Measurements from ENCODE around the gene SLC7A1. TPM values are rescaled to one million over a fixed set of nuclear protein-coding genes. Genes with fewer than 3 reads are reported as not detected.
A peak's percentile ranks its signal among the peaks of the same experiment; 100 is the strongest.
"Not testable (repeated sequence)": the region's sequence is repeated elsewhere in the genome, so short reads cannot be mapped to it uniquely, and the experiment has no call there.

Gene SLC7A1
- polyA plus RNA-seq = 5.7 TPM

- Mint-ChIP-seq H3K36me3 (no peaks in the 10 kb centered on the region), H3K4me3 (peak within 1 kb of the TSS; percentile 89 to 98 (median 98)), H3K27me3 (no peaks in the 10 kb centered on the region), H3K9me3 (no peaks in the 10 kb centered on the region), H3K27ac (peak within 1 kb of the TSS; percentile 88 to 96 (median 89)), H3K4me1 (peaks cover 15 to 29% (median 28%) of the 10 kb centered on the region in 3 donors)
These were observed at the start of gene SLC7A1 for GRCh38 chr13:29595380-29596063. SLC7A1 (minus strand) TSS chr13:29595688; CDS start chr13:29536188, 59,500 bp downstream.

GRCh38 chr13:29640665-29641064 is 45.2 kb upstream of the SLC7A1 start:
- H3K9me3 Mint-ChIP-seq = no peaks in the 10 kb centered on the region
- H3K27me3 Mint-ChIP-seq = peaks cover 9% of the 10 kb centered on the region
- H3K27ac Mint-ChIP-seq = no peak overlapping the region
- no peak overlapping the region for H3K4me3 Mint-ChIP-seq
- no peaks in the 10 kb centered on the region for H3K36me3 Mint-ChIP-seq
- H3K4me1 Mint-ChIP-seq = no peaks in the 10 kb centered on the region

GRCh38 chr13:29636831-29637230 is 41.3 kb upstream of the SLC7A1 start:
- H3K27ac Mint-ChIP-seq, H3K4me3 Mint-ChIP-seq, H3K36me3 Mint-ChIP-seq, H3K9me3 Mint-ChIP-seq, H3K4me1 Mint-ChIP-seq: not testable (repeated sequence)
- H3K27me3 Mint-ChIP-seq = peaks cover 24% of the 10 kb centered on the region

DNA sequence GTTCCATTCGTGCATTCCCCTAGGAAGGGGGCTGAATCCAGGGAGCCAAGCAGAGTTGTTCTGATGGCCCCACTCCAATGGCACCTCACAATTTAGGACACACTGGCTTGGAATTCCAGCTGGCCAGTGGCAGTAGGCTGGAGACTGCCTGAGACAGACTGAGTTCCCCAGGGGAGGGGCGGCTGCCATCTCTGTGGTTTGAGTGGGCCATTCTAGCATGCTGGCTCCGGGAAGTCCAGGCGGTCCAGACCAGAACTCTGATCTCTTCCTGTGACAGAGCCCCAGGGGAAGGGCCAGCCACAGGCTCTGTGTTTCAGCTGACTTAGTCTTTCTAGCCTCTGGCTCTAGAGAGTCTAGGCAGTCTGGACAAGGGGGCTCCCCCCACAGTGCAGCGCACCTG is 29.5 kb upstream of the SLC7A1 start:
- Mint-ChIP-seq H3K36me3 (peaks cover 2% of the 10 kb centered on the region), H3K27me3 (peaks cover 1% of the 10 kb centered on the region), H3K4me3 (no peak overlapping the region), H3K4me1 (peaks cover 2 to 12% (median 2%) of the 10 kb centered on the region in 3 donors), H3K27ac (no peak overlapping the region), H3K9me3 (peaks cover 0 to 1% (median 0%) of the 10 kb centered on the region in 3 donors)

GRCh38 chr13:29621841-29622240 is 26.4 kb upstream of the SLC7A1 start:
- Mint-ChIP-seq H3K27ac (no peak overlapping the region), H3K36me3 (peaks cover 2% of the 10 kb centered on the region), H3K4me3 (no peak overlapping the region), H3K9me3 (peaks cover 0 to 9% (median 5%) of the 10 kb centered on the region in 3 donors), H3K4me1 (no peaks in the 10 kb centered on the region), H3K27me3 (no peaks in the 10 kb centered on the region)

- Mint-ChIP-seq H3K27ac (no peak overlapping the region), H3K4me3 (no peak overlapping the region), H3K9me3 (peaks cover 0 to 9% (median 5%) of the 10 kb centered on the region in 3 donors), H3K36me3 (peaks cover 2% of the 10 kb centered on the region), H3K27me3 (no peaks in the 10 kb centered on the region), H3K4me1 (no peaks in the 10 kb centered on the region)
These were observed 25.7 kb upstream of the SLC7A1 start for GRCh38 chr13:29621051-29621800.

- Mint-ChIP-seq H3K36me3 (peaks cover 2% of the 10 kb centered on the region), H3K27me3 (peaks cover 5% of the 10 kb centered on the region), H3K4me1 (no peaks in the 10 kb centered on the region), H3K27ac (no peak overlapping the region), H3K4me3 (no peak overlapping the region), H3K9me3 (peaks cover 0 to 14% (median 11%) of the 10 kb centered on the region in 3 donors)
These were observed 24.5 kb upstream of the SLC7A1 start for GRCh38 chr13:29619995-29620394.

DNA sequence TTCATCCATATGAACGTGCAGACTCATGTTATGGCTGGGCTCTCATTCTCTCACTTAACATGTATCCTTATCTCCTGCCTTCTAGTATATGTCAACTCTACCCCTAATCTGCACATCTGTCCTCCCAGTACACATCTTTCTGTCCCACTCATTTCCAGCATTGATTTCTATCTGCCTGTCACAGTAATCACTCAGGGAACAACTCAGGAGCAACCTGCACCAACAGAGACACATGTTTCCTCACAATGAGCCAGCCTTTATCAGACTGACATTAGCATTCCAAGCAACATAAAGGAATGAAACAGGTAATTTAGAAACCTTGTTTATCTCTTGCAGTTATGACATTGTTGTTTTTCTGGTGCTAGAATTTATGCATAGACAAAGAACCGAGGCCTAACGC is 17.6 kb upstream of the SLC7A1 start:
- no peaks in the 10 kb centered on the region for H3K4me1 Mint-ChIP-seq
- H3K9me3 Mint-ChIP-seq = peaks cover 0 to 15% (median 13%) of the 10 kb centered on the region in 3 donors
- no peaks in the 10 kb centered on the region for H3K36me3 Mint-ChIP-seq
- H3K4me3 Mint-ChIP-seq = no peak overlapping the region
- peaks cover 20% of the 10 kb centered on the region for H3K27me3 Mint-ChIP-seq
- no peak overlapping the region for H3K27ac Mint-ChIP-seq

DNA sequence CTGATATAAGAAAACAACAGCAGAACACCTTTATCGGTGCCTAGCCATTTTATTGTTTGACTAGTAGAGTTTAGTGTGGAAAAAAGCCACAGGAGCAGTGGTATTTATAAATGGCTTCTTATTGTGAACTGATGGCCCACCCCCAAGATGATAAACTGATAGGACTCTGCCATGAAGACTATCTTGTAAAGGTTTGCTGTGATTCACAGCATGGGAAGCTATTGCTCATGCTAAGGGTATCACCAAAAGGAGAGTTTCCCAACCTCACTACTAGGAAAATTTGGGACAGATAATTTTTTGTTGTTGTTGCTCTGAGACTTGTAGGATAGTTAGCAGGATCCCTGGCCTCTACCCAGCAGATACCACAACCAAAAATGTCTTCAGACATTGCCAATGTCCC is 12.0 kb upstream of the SLC7A1 start:
- Mint-ChIP-seq H3K27me3 (peaks cover 17% of the 10 kb centered on the region), H3K4me1 (no peaks in the 10 kb centered on the region), H3K36me3 (no peaks in the 10 kb centered on the region), H3K27ac (no peak overlapping the region), H3K4me3 (no peak overlapping the region), H3K9me3 (no peaks in the 10 kb centered on the region)

- no peak overlapping the region for H3K27ac Mint-ChIP-seq
These were observed 10.5 kb upstream of the SLC7A1 start for GRCh38 chr13:29605860-29606526.

DNA sequence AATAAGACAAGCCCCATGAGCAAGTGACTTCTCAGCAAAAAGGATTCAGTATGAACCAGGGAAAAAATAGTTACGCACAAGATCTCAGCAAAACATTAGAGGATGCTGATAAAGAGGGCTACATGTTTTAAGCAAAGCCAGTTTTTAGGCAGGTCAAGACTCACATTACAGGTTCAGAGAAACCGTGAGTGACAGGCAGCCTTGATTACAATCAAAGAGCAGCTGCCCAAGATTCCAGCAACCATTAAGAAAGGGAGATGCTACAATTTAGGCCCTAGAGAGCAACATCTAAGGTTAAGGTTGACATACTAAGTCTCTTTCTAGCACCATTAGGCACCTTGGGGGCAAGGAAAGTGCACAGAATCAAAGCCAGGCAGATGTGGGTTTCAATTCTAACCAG is 2.8 kb upstream of the SLC7A1 start:
- Mint-ChIP-seq H3K27me3 (peaks cover 4% of the 10 kb centered on the region), H3K27ac (no peak overlapping the region), H3K4me3 (peak overlapping the region in 1 of 4 donors; percentile 72), H3K4me1 (peaks cover 10 to 18% (median 17%) of the 10 kb centered on the region in 3 donors), H3K36me3 (no peaks in the 10 kb centered on the region), H3K9me3 (no peaks in the 10 kb centered on the region)

More at GRCh38 chr13:29605860-29606526, 10.5 kb upstream of the SLC7A1 start:
- no peaks in the 10 kb centered on the region for H3K4me1 Mint-ChIP-seq
- no peak overlapping the region for H3K4me3 Mint-ChIP-seq
- H3K27me3 Mint-ChIP-seq = peaks cover 8% of the 10 kb centered on the region
- no peaks in the 10 kb centered on the region for H3K36me3 Mint-ChIP-seq
- H3K9me3 Mint-ChIP-seq = no peaks in the 10 kb centered on the region

- Mint-ChIP-seq H3K27me3 (no peaks in the 10 kb centered on the region), H3K27ac (no peak overlapping the region), H3K36me3 (no peaks in the 10 kb centered on the region), H3K4me1 (peaks cover 10 to 23% (median 20%) of the 10 kb centered on the region in 3 donors), H3K9me3 (no peaks in the 10 kb centered on the region), H3K4me3 (peak overlapping the region in 1 of 4 donors; percentile 72)
These were observed 2.2 kb upstream of the SLC7A1 start for GRCh38 chr13:29597706-29598105.

GRCh38 chr13:29597246-29597645 is 1.8 kb upstream of the SLC7A1 start:
- no peaks in the 10 kb centered on the region for H3K9me3 Mint-ChIP-seq
- H3K4me1 Mint-ChIP-seq = peaks cover 10 to 23% (median 20%) of the 10 kb centered on the region in 3 donors
- H3K36me3 Mint-ChIP-seq = no peaks in the 10 kb centered on the region
- no peaks in the 10 kb centered on the region for H3K27me3 Mint-ChIP-seq
- H3K4me3 Mint-ChIP-seq = peak overlapping the region in 3 of 4 donors; percentile 32 to 95 (median 35)
- peak overlapping the region in 1 of 3 donors; percentile 92 for H3K27ac Mint-ChIP-seq

GRCh38 chr13:29596064-29596418 is 553 bp upstream of the SLC7A1 start:
- H3K4me1 Mint-ChIP-seq = peaks cover 15 to 29% (median 28%) of the 10 kb centered on the region in 3 donors
- H3K36me3 Mint-ChIP-seq = no peaks in the 10 kb centered on the region
- no peaks in the 10 kb centered on the region for H3K9me3 Mint-ChIP-seq
- no peaks in the 10 kb centered on the region for H3K27me3 Mint-ChIP-seq
- peak overlapping the region in 2 of 3 donors; percentile 73 to 92 for H3K27ac Mint-ChIP-seq
- H3K4me3 Mint-ChIP-seq = peak overlapping the region; percentile 86 to 95 (median 91)

GRCh38 chr13:29594710-29595379 is 643 bp downstream of the SLC7A1 start:
- Mint-ChIP-seq H3K4me3 (peak overlapping the region; percentile 89 to 98 (median 98)), H3K4me1 (peaks cover 19 to 35% (median 32%) of the 10 kb centered on the region in 3 donors)

More at GRCh38 chr13:29594710-29595379, 643 bp downstream of the SLC7A1 start:
- Mint-ChIP-seq H3K27ac (peak overlapping the region; percentile 88 to 96 (median 89)), H3K36me3 (no peaks in the 10 kb centered on the region), H3K9me3 (no peaks in the 10 kb centered on the region), H3K27me3 (no peaks in the 10 kb centered on the region)

Data from IgD-negative memory B cell (primary cell).